HCT116 (cell line): Measurements from ENCODE around the gene NDUFS6. TPM values are rescaled to one million over a fixed set of nuclear protein-coding genes. Genes with fewer than 3 reads are reported as not detected.

Experiments
- ATAC-seq: fragments of 200-7000 bp; cut with Tn5 transposase; 2 replicates; pipeline ENCODE4 v1.9.1; 2020; ENCODE audit warnings: mild to moderate bottlenecking, moderate library complexity
- BruUV-seq: library from RNA; stranded (reverse); fragments of 400-500 nt; replicated peaks from 2 replicates; lab custom pipeline; 2021; lab: Mats Ljungman, UMichigan
- CTCF ChIA-PET: fragments of 300-600 bp; sonication (Branson Sonifier 250); formaldehyde crosslinking; loops from one replicate; lab custom pipeline; 2021; ENCODE audit warnings: antibody characterized with exemption; lab: Charles Lee
- POLR2A ChIA-PET: fragments of 300-600, 350-600 bp; sonication (Branson Sonifier 250); formaldehyde crosslinking; loops from one replicate; lab custom pipeline; 2021; ENCODE audit warnings: antibody characterized with exemption; lab: Charles Lee
- RAD21 ChIA-PET, 2 experiments: fragments of 300-600 bp; sonication (Branson Sonifier 250); formaldehyde crosslinking; loops; one replicate each; lab custom pipeline; 2023; ENCODE audit warnings: low total read pairs in 2 of 2; ENCODE audit not compliant: uncharacterized antibody in 2 of 2, unreplicated experiment in 2 of 2, low non-redundant PET in 1 of 2; lab: Charles Lee
- DNase-seq: peaks from one replicate; pipeline ENCODE4 v3.0.0-alpha.2; 2010; ENCODE audit warnings: low read depth, low spot score
- H2AFZ ChIP-seq: fragments of 200-600 bp; shearing (Covaris generic), sonication (generic); 2 replicates; pipeline ENCODE4 v1.6.1; 2017; ENCODE audit warnings: low read depth, mixed run types, mixed read lengths, antibody characterized with exemption, low read length; ENCODE audit not compliant: poor library complexity, severe bottlenecking
- H3K27ac ChIP-seq: 2 replicates; pipeline ENCODE4 v1.5.1; 2012; ENCODE audit warnings: low read depth, low read length
- H3K27me3 ChIP-seq: fragments of 200-600 bp; sonication (generic); 2 replicates; pipeline ENCODE4 v1.6.1; 2016; ENCODE audit warnings: mixed run types, low read length, mixed read lengths; ENCODE audit not compliant: insufficient read depth
- H3K36me3 ChIP-seq, 2 experiments: fragments of 200-500 bp in 1 of 2; fragments of 200-600 bp in 1 of 2; sonication (Bioruptor generic) in 1 of 2; sonication (generic) in 1 of 2; 2 replicates each; pipeline versions ENCODE4 v1.5.1 to v1.6.1; 2014 to 2016; ENCODE audit warnings: low read length in 2 of 2, inconsistent platforms in 1 of 2, mixed read lengths in 1 of 2, mixed run types in 1 of 2; ENCODE audit not compliant: insufficient read depth in 2 of 2, control insufficient read depth in 1 of 2
- H3K4me1 ChIP-seq, 2 experiments: fragments of 200-600 bp in 1 of 2; sonication (generic) in 1 of 2; 2 replicates each; pipeline versions ENCODE4 v1.5.1 to v1.6.1; 2012 to 2017; ENCODE audit warnings: low read length in 2 of 2, inconsistent platforms in 1 of 2, mild to moderate bottlenecking in 1 of 2, mixed read lengths in 1 of 2, mixed run types in 1 of 2, moderate library complexity in 1 of 2; ENCODE audit not compliant: insufficient read depth in 2 of 2, control insufficient read depth in 1 of 2
- H3K4me2 ChIP-seq: fragments of 200-600 bp; sonication (generic); 2 replicates; pipeline ENCODE4 v1.6.1; 2017; ENCODE audit warnings: mixed run types, low read length, mixed read lengths
- H3K4me3 ChIP-seq, 2 experiments: fragments of 200-600 bp in 1 of 2; sonication (generic) in 1 of 2; replicated peaks in 1 of 2; 2 replicates each; pipeline ENCODE4 v1.5.1; 2011 to 2016; ENCODE audit warnings: low read length in 2 of 2, control low read depth in 1 of 2, low read depth in 1 of 2, mild to moderate bottlenecking in 1 of 2, mixed read lengths in 1 of 2, mixed run types in 1 of 2
- H3K79me2 ChIP-seq: fragments of 200-600 bp; sonication (generic); 2 replicates; pipeline ENCODE4 v1.6.1; 2017; ENCODE audit warnings: mild to moderate bottlenecking, mixed run types, low read length, moderate library complexity, mixed read lengths; ENCODE audit not compliant: insufficient read depth
- H3K9ac ChIP-seq: fragments of 200-600 bp; sonication (generic); 2 replicates; pipeline ENCODE4 v1.6.1; 2016; ENCODE audit warnings: low read length, mixed read lengths
- H3K9me2 ChIP-seq: fragments of 200-600 bp; sonication (generic), shearing (Covaris generic); 2 replicates; pipeline ENCODE4 v1.6.1; 2017; ENCODE audit warnings: mixed run types, mild to moderate bottlenecking, moderate library complexity; ENCODE audit not compliant: insufficient read depth
- H3K9me3 ChIP-seq, 2 experiments: fragments of 200-500 bp in 1 of 2; fragments of 200-600 bp in 1 of 2; sonication (Bioruptor generic) in 1 of 2; sonication (generic) in 1 of 2; 2 replicates each; pipeline ENCODE4 v1.6.1; 2014 to 2017; ENCODE audit warnings: low read length in 2 of 2, mixed read lengths in 2 of 2, inconsistent platforms in 1 of 2, low read depth in 1 of 2, mild to moderate bottlenecking in 1 of 2, mixed run types in 1 of 2, moderate library complexity in 1 of 2; ENCODE audit not compliant: control insufficient read depth in 1 of 2, insufficient read depth in 1 of 2
- H4K20me1 ChIP-seq: fragments of 200-600 bp; sonication (generic), shearing (Covaris generic); 2 replicates; pipeline ENCODE4 v1.6.1; 2017; ENCODE audit warnings: mixed run types, mild to moderate bottlenecking, moderate library complexity; ENCODE audit not compliant: insufficient read depth
- CBX3 ChIP-seq: IDR thresholded peaks from 2 replicates; pipeline ENCODE4 v1.6.1; 2012; ENCODE audit warnings: low read depth
- CTCF ChIP-seq, 3 experiments: fragments of 200-600 bp in 1 of 3; sonication (generic) in 1 of 3; IDR thresholded peaks in 2 of 3; conservative IDR thresholded peaks in 1 of 3; 2 replicates each; pipeline ENCODE4 v1.5.1; 2012 to 2017; ENCODE audit warnings: low read depth in 2 of 3, low read length in 2 of 3, antibody characterized with exemption in 1 of 3, borderline replicate concordance in 1 of 3, control low read depth in 1 of 3, mild to moderate bottlenecking in 1 of 3, mixed read lengths in 1 of 3, mixed run types in 1 of 3, moderate library complexity in 1 of 3; ENCODE audit not compliant: insufficient read depth in 1 of 3
- EZH2phosphoT487 ChIP-seq: fragments of 200-600 bp; IDR thresholded peaks from 2 replicates; pipeline ENCODE4 v1.6.1; 2018; ENCODE audit warnings: antibody characterized with exemption, borderline replicate concordance
- POLR2AphosphoS5 ChIP-seq: IDR thresholded peaks from 2 replicates; pipeline ENCODE4 v1.6.1; 2011; ENCODE audit warnings: mild to moderate bottlenecking, low read depth, low read length, moderate library complexity
- RAD21 ChIP-seq: IDR thresholded peaks from 2 replicates; pipeline ENCODE4 v1.6.1; 2012; ENCODE audit warnings: low read depth, mild to moderate bottlenecking
- REST ChIP-seq: IDR thresholded peaks from 2 replicates; pipeline ENCODE4 v1.6.1; 2012; ENCODE audit warnings: low read depth
- SIN3A ChIP-seq: IDR thresholded peaks from 2 replicates; pipeline ENCODE4 v1.6.1; 2012; ENCODE audit warnings: low read depth
- SP1 ChIP-seq: IDR thresholded peaks from 2 replicates; pipeline ENCODE4 v1.6.1; 2012; ENCODE audit warnings: low read depth
- intact Hi-C: fragments of 100-400 bp; cut with micrococcal nuclease; formaldehyde crosslinking; loops from 2 replicates; pipeline ENCODE4 v1.10.0; 2022
- total RNA-seq: library from RNA; stranded (reverse); gene quantifications from one replicate; pipeline ENCODE4 v1.2.1, GENCODE V29; 2021; ENCODE audit not compliant: unreplicated experiment
- TF ChIP-seq, protein P1 (sequence below): IDR thresholded peaks from 2 replicates; pipeline ENCODE4 v1.6.1; 2012

NDUFS6 gene
- total RNA-seq, 1 experiment from 2014 or later, result 43.8 TPM

GRCh38 chr5:1777281-1778137, 23.7 kb upstream of the NDUFS6 start:
- Histone ChIP-seq H3K27me3 (no peaks in the 10 kb centered on the region), H3K9me2 (no peaks in the 10 kb centered on the region)
- TF ChIP-seq CBX3 (no peak), SIN3A (no peak)
- TF ChIP-seq, all 23 proteins: peak for 0
- H3K9ac ChIP-seq, result no peak overlapping the region
- POLR2A ChIA-PET, result no interaction called here
- no peak overlapping the region for H3K27ac ChIP-seq
- H3K4me3 ChIP-seq, result no peak overlapping the region
- intact Hi-C loops, result no loop called here
- H3K79me2 ChIP-seq, result no peaks in the 10 kb centered on the region
- H2AFZ ChIP-seq, result no peak overlapping the region
- ATAC-seq, result no peak
- RAD21 ChIA-PET, result no interaction called here
- H3K4me2 ChIP-seq, result no peak overlapping the region
- no TSS peak for BruUV-seq
- H3K36me3 ChIP-seq, result no peaks in the 10 kb centered on the region
- CTCF ChIA-PET, result no interaction called here
- no peaks in the 10 kb centered on the region for H4K20me1 ChIP-seq
- DNase-seq, result no peak
- H3K9me3 ChIP-seq, result no peaks in the 10 kb centered on the region
- H3K4me1 ChIP-seq, result peaks cover 0 to 1% of the 10 kb centered on the region in 2 experiments; a peak in 1 of 4 replicates

GRCh38 chr5:1778138-1779020, 22.8 kb upstream of the NDUFS6 start:
- intact Hi-C loops, result no loop called here
- Histone ChIP-seq H3K27me3 (no peaks in the 10 kb centered on the region), H3K36me3 (no peaks in the 10 kb centered on the region), H4K20me1 (no peaks in the 10 kb centered on the region), H2AFZ (no peak overlapping the region), H3K4me3 (no peak overlapping the region), H3K27ac (no peak overlapping the region), H3K4me1 (peaks cover 0 to 10% of the 10 kb centered on the region in 2 experiments; a peak in 2 of 4 replicates), H3K9me3 (no peaks in the 10 kb centered on the region), H3K9ac (no peak overlapping the region), H3K4me2 (no peak overlapping the region), H3K79me2 (no peaks in the 10 kb centered on the region), H3K9me2 (no peaks in the 10 kb centered on the region)
- ChIA-PET CTCF (no interaction called here), RAD21 (no interaction called here), POLR2A (no interaction called here)
- TF ChIP-seq SP1 (no peak), POLR2AphosphoS5 (no peak), CTCF (IDR thresholded peaks at IDR 0.05 in 2 of 3, conservative IDR thresholded peaks at IDR 0.05 in 1 of 3; ENCODE audit: borderline replicate concordance in 1 of 3, insufficient read depth in 1 of 3, low read depth in 2 of 3, low read length in 2 of 3) (no peak), REST (no peak), RAD21 (no peak), EZH2phosphoT487 (no peak)
- TF ChIP-seq, protein P1, sequence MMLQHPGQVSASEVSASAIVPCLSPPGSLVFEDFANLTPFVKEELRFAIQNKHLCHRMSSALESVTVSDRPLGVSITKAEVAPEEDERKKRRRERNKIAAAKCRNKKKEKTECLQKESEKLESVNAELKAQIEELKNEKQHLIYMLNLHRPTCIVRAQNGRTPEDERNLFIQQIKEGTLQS, result no peak
- DNase-seq, result no peak
- no peak for ATAC-seq
- no TSS peak for BruUV-seq
